HG03139 (cell line): ENCODE data around the gene C8B.

Source experiments
- ATAC-seq: cut with Tn5 transposase; IDR thresholded peaks from one replicate; pipeline ENCODE4 v1.9.1; 2021; ENCODE audit not compliant: unreplicated experiment

The C8B gene

GRCh38 chr1:56965916-56966697 lies at the start of gene C8B:
Gene C8B (minus strand): TSS chr1:56966015. CDS start chr1:56965948, 67 bp downstream.
- no peak for ATAC-seq

- no peak for ATAC-seq
Observed at GRCh38 chr1:57015071-57015470, 49.3 kb upstream of the C8B start.

GRCh38 chr1:57013522-57013921 lies 47.7 kb upstream of the C8B start:
- no peak for ATAC-seq

DNA sequence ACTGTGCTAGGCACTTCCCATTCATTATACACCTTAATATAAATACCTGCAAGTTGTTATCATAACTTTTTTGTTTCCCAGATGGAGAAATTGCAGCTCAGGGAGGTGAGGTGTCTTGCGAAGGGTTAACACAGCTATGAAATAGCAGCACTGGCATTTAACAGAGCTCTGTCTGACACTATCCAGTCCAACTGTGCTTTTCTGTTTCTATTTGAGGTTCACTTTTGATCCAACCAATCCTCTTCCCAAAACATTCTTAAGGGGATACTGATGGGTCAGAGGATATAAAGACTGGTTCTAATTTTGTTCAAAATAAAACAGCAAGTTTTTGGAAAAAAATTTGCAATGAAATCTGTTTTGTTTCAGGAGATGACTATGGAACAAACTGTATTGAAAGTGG lies 46.5 kb upstream of the C8B start:
- no peak for ATAC-seq

GRCh38 chr1:57010511-57010910 lies 44.7 kb upstream of the C8B start:
- no peak for ATAC-seq

DNA sequence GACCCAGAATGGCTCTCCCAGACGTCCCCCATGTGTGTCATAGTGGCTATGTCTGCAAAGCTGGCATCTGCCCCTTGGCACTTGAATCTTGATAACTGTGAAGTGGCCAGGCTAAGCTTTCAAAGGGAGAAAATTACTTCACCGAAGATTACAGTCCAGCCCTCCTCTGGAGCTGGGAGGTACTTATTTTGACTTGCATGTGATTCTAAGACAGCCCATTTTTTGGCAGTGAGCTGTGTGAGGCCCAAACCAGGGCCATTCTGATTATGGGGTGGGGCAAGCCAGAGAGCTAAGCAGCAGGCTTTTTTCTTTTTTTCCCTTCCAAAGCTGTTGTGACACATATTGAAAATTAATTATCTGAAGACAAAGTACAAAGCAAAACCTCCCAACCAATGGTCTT lies 42.1 kb upstream of the C8B start:
- ATAC-seq, result no peak

- no peak for ATAC-seq
Observed at GRCh38 chr1:57007472-57007871, 41.7 kb upstream of the C8B start.

DNA sequence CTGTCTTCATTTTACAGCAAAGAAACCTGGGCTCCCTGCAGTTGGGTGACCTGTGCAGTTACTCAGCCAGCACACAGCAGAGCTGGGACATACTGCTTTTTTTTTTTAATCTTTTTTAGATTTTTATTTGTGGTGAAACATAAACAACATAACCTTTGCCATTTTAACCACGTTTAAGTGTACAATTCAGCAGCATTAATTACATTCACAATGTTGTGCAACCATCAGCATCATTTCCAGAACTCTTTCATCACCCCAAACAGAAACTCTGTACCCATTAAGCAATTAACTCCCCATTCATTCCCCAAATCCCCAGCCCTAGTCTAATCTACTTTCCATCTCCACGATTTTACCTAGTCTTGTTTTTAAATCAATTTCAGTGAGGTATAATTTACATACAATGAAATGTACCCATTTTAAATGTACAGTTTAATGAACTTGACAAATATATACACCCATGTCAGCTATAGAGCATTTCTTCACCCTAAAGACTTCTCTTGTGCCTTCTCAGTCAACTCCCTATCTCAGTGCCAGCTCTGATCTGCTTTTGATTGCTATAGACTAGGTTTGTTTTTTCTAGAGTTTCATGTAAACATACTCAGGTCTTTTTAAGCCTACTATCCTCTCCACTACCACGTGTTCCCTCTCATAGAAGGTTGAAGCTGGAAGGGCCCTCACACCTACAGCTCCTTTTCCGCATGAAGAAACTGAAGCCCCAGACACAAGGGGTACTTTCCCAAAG lies 37.8 kb upstream of the C8B start:
- no peak for ATAC-seq

GRCh38 chr1:56995414-56996100 lies 29.7 kb upstream of the C8B start:
- ATAC-seq, result no peak

- no peak for ATAC-seq
Observed at GRCh38 chr1:56993475-56993874, 27.7 kb upstream of the C8B start.

- ATAC-seq, result no peak
Observed at GRCh38 chr1:56992318-56993125, 26.7 kb upstream of the C8B start.

DNA sequence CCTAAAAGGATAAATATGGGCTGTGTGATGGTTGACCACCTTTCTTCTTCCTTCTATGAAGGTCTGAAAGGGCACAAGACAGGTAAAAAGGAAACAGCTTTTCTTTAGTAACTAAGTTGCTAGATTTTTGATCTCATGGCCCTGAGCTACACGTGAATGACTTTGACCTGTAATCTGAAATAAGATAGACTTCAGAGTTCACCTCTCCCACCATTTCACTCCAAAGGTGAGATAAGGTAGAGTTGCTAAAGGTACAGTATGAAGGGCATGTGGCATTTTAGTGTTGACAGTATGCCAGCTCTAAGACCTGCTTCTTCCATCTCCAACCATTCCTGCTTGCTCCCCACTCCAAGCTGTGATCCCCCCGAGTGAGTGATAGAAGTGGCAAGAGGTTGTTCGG lies 25.8 kb upstream of the C8B start:
- ATAC-seq, result no peak

GRCh38 chr1:56986397-56986796 lies 20.6 kb upstream of the C8B start:
- ATAC-seq, result no peak

DNA sequence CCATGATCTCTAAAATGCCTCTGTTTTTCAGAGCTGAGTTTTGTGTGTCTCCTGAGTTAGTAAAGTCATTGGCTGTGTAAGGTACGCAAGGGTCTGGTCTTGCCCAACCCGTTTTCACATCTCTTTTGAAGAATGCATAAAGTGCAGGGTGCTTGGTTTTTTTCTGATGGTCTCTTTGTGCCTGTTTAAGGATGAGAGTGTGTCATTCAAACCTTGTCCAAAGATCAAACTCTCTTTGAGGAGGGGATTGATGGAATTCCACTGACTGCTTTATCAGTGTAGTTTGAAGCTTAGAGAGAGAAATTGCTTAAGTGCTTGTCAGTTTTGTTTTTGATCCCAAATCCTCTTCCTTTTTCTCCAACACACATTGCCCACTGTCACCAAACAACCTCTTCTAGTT lies 20.0 kb upstream of the C8B start:
- ATAC-seq, result no peak

GRCh38 chr1:56983484-56983883 lies 17.7 kb upstream of the C8B start:
- no peak for ATAC-seq

DNA sequence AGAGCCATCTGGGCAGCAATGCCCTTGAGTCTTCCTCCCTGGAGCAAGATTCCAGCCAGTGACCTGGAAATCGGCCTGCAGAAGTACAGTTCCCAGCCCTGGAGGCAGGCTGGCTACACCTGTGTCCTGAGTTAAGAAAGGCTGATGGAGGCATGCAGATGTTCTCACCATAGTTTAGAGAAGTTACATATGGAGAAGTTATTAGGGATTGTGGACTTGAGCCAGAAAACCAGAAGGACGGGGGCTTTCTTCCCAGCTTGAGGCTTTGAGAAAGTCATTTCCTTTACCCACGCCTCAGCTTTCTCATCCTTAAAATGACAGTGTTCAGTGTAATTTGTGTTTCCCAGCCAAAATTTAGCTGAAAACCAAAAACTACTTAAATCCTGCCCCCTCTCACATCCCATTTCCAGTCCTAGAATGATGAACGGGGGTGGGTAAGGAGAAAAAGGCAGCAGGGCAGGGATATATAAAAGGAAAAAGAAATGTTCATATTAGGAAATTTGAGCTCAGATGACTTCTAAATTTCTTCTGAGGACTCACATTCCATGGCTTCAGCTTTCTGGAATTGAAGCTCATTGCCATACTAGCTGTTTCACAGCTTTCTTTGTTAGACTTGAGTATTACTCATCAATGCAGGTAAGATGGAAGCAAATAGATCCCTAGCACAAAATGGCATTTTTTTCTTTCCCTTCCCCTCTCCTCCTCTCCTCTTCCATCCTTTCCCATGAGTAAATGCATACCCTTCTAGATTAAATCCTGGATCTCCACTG lies 14.4 kb upstream of the C8B start:
- ATAC-seq, result no peak

DNA sequence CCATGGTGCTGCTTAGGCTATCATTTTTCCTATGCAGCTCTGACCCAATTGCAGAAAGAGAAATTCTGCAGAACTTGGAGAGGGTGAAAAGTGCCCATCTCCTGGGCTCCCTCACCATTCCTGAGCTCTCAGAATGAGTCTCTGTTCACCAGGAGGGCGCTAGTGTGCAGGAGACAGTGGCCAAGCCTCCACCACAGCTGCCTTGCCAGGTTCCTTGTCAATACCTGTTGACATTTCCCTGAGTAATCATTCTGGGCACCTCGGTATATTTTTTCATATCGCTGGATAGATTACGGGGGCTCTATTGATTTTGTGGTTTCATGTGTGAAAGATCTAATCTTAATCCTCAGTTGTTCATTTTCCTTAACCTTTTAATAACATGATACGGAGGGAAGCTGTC lies 13.0 kb upstream of the C8B start:
- no peak for ATAC-seq

- ATAC-seq, result no peak
Observed at GRCh38 chr1:56977910-56978309, 12.1 kb upstream of the C8B start.

GRCh38 chr1:56975446-56975845 lies 9.6 kb upstream of the C8B start:
- ATAC-seq, result no peak
